ENCODE results near the gene ECPAS.

DNA sequence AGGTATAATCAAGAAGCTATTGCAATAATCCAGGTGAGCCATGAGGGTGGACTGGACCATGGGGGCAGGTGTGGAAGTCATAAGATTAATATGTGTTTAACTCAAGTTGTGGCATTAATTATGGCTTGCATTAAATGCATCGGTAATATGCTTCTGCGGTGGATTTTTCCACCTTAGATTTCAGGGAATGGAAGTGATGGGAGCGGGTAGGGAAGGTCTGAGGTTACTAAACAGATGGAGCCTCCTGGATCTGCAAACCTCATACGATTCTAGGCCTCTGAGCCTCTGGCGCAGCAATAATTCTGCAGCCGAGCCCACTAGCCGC lies 40.5 kb upstream of the ECPAS start:
- TF ChIP-seq, protein P1, sequence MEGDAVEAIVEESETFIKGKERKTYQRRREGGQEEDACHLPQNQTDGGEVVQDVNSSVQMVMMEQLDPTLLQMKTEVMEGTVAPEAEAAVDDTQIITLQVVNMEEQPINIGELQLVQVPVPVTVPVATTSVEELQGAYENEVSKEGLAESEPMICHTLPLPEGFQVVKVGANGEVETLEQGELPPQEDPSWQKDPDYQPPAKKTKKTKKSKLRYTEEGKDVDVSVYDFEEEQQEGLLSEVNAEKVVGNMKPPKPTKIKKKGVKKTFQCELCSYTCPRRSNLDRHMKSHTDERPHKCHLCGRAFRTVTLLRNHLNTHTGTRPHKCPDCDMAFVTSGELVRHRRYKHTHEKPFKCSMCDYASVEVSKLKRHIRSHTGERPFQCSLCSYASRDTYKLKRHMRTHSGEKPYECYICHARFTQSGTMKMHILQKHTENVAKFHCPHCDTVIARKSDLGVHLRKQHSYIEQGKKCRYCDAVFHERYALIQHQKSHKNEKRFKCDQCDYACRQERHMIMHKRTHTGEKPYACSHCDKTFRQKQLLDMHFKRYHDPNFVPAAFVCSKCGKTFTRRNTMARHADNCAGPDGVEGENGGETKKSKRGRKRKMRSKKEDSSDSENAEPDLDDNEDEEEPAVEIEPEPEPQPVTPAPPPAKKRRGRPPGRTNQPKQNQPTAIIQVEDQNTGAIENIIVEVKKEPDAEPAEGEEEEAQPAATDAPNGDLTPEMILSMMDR (IDR thresholded peaks at IDR 0.05): no peak
- no peak for TF ChIP-seq POLR2A (IDR thresholded peaks at IDR 0.05)

Measured in ovary (tissue), 3 donors.